AG09309 (cell line): Measurements from ENCODE around the gene RBM11.

Experiments
- DNase-seq: peaks from one replicate; pipeline ENCODE4 v3.0.0-alpha.2; 2010; ENCODE audit warnings: low read depth
- H3K4me3 ChIP-seq: 2 replicates; pipeline ENCODE4 v1.5.1; 2011; ENCODE audit warnings: mild to moderate bottlenecking, low read depth, low read length, moderate library complexity; ENCODE audit not compliant: control insufficient read depth
- TF ChIP-seq, protein P1 (sequence below): IDR thresholded peaks from 2 replicates; pipeline ENCODE4 v1.5.1; 2011; ENCODE audit warnings: mild to moderate bottlenecking, low read depth, low read length, inconsistent platforms; ENCODE audit not compliant: insufficient read depth, control insufficient read depth; ENCODE audit errors: missing control alignments

The RBM11 gene

GRCh38 chr21:14245711-14246110, 29.8 kb downstream of the RBM11 start:
- H3K4me3 ChIP-seq = no peak overlapping the region
- TF ChIP-seq, protein P1, sequence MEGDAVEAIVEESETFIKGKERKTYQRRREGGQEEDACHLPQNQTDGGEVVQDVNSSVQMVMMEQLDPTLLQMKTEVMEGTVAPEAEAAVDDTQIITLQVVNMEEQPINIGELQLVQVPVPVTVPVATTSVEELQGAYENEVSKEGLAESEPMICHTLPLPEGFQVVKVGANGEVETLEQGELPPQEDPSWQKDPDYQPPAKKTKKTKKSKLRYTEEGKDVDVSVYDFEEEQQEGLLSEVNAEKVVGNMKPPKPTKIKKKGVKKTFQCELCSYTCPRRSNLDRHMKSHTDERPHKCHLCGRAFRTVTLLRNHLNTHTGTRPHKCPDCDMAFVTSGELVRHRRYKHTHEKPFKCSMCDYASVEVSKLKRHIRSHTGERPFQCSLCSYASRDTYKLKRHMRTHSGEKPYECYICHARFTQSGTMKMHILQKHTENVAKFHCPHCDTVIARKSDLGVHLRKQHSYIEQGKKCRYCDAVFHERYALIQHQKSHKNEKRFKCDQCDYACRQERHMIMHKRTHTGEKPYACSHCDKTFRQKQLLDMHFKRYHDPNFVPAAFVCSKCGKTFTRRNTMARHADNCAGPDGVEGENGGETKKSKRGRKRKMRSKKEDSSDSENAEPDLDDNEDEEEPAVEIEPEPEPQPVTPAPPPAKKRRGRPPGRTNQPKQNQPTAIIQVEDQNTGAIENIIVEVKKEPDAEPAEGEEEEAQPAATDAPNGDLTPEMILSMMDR = no peak
- DNase-seq = no peak

GRCh38 chr21:14251336-14251735, 35.4 kb downstream of the RBM11 start:
- no peak for DNase-seq
- H3K4me3 ChIP-seq = no peak overlapping the region
- TF ChIP-seq, protein P1 = no peak

GRCh38 chr21:14259747-14260146, 43.8 kb downstream of the RBM11 start:
- peak; percentile 10 for DNase-seq
- TF ChIP-seq, protein P1 = peak; percentile 55
- no peak overlapping the region for H3K4me3 ChIP-seq

GRCh38 chr21:14260174-14260764, 44.3 kb downstream of the RBM11 start:
- TF ChIP-seq, protein P1 = no peak
- no peak for DNase-seq

DNA sequence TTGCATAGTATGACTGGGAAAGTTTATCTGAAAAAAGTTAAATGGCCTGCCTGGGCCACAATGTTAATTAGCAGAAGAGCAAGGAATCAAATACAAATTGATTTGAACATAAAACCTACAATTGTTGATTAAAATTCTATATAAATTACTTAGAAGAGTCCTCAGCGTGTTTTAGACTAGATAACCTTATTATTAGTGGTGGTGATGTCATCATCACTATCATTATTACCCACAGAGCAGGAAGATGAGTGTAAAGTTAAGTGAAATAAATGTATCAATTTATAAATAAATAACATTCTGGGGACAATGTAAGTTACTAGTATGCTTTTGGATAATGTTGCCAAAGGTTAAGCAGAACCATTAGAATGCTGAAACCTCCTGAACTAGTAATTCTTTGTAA, 46.1 kb downstream of the RBM11 start:
- DNase-seq = no peak
- no peak overlapping the region for H3K4me3 ChIP-seq
- TF ChIP-seq, protein P1 = no peak

More at GRCh38 chr21:14260174-14260764, 44.3 kb downstream of the RBM11 start:
- no peak overlapping the region for H3K4me3 ChIP-seq

GRCh38 chr21:14263879-14264278, 47.9 kb downstream of the RBM11 start:
- TF ChIP-seq, protein P1 = no peak
- no peak for DNase-seq
- no peak overlapping the region for H3K4me3 ChIP-seq

DNA sequence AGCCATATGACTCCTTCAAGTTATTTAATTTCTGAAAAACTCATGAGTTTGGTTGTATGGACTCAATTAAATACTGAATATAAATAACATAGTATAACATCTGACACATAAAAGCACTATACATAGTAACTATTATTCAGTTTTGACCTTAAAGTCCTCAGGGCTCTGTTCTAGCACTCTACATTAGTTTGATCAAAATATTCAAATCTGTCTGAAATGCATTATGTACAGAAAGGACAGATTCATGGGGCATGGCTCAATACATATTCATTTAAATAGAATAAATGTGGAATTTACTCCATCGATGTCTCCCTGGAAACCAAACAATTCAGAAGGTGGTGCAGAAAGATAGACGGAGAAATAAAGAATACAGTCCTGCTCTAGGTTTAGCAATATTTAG, 49.1 kb downstream of the RBM11 start:
- TF ChIP-seq, protein P1 = no peak
- H3K4me3 ChIP-seq = no peak overlapping the region
- no peak for DNase-seq
